HG02623 (cell line): Measurements from ENCODE around the gene RGS11.

Source experiments
- ATAC-seq: cut with Tn5 transposase; IDR thresholded peaks from one replicate; pipeline ENCODE4 v1.9.1; 2021; ENCODE audit warnings: moderate library complexity; ENCODE audit not compliant: unreplicated experiment

The RGS11 gene

DNA sequence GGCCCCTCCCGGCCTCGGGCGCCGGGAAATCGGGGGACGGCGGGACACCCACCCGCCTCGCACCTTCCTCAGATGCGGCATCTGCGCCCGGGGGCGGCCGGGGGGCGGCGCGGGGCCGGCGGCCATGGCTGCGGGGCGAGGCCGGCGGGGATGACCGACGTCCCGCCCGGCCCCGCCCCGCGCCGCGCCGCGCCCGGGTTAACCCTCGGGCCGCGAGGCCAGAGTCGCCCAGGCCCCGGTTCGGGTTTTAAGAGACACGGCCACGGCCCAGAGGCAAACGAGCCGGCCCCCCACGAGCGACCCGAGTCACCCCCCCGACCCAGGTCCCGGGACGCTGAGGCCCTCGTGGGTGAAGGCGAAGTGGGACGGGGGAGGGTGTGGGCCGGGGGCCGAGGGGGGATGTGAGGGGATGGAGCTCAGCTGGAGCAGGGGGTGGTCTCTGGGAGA lies at the start of gene RGS11:
TSS of gene RGS11 (minus strand) at position 159 of the 447 bp plus-strand sequence. CDS start at position 126, 33 bp downstream.
- no peak for ATAC-seq

GRCh38 chr16:324451-325334 lies 48.9 kb upstream of the RGS11 start:
- no peak for ATAC-seq

DNA sequence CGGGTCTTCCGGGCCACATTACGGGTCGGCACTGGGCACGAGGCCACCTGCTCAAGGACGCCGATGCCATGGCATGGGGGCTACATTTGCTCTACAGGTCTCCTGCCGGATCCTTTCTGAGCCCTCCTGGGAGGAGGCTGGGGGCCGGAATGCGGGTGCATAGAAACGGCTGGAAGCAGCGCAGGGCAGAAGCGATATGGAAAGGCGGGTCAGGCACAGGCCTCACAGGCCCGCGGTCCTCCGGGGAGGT lies 48.4 kb upstream of the RGS11 start:
- ATAC-seq, result no peak

GRCh38 chr16:322476-323143 lies 46.9 kb upstream of the RGS11 start:
- no peak for ATAC-seq

DNA sequence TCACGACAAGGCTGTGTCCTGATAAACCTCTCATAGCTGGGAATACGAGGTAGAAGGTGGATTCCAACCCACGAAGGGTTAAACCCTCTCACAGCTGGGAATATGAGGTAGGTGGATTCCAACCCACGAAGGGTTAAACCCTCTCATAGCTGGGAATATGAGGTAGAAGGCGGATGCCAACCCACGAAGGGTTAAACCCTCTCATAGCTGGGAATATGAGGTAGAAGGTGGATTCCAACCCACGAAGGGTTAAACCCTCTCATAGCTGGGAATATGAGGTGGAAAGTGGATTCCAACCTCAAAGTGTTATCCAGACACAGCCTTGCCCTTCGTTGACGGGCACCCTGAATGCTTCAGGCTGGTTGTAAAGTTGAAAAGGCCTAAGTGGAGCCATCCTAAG lies 45.8 kb upstream of the RGS11 start:
- no peak for ATAC-seq

DNA sequence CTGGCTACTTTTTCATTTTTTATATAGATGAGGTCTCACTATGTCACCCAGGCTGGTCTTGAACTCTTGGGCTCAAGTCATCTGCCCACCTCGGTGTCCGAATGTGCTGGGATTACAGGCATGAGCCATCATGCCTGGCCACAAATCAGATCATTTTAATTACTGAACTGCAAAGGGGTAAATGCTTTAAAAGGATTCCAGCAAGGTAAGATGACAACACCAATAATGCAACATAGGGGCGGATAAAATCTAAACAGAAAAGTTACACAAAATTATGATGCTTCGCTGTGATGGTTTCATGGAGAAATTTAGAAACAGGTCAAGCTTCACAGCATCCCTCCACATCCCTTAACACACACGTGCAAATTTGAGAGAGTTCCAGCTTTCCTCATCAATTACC lies 44.5 kb upstream of the RGS11 start:
- no peak for ATAC-seq

- ATAC-seq, result no peak
Measured at GRCh38 chr16:318628-319027, 42.9 kb upstream of the RGS11 start.

DNA sequence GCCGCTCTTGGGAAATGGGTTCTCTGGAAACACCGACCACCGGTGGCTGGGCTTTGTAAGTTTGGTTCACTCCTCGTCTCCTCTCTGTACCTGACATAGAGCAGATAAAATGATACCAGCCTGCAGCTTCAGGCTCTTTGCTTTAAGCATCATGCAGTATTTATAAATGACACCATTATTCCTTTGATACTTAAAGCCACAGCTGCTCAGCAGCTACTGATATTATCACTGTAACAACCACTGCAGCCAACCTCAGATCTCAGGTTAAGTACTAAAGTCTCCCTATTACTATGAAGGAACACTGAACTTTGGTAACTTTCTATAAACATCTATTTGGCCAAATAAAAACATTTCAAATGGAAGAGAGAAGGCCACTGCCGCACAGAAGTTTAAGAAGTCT lies 41.8 kb upstream of the RGS11 start:
- ATAC-seq, result no peak

GRCh38 chr16:316741-317464 lies 41.2 kb upstream of the RGS11 start:
- no peak for ATAC-seq

DNA sequence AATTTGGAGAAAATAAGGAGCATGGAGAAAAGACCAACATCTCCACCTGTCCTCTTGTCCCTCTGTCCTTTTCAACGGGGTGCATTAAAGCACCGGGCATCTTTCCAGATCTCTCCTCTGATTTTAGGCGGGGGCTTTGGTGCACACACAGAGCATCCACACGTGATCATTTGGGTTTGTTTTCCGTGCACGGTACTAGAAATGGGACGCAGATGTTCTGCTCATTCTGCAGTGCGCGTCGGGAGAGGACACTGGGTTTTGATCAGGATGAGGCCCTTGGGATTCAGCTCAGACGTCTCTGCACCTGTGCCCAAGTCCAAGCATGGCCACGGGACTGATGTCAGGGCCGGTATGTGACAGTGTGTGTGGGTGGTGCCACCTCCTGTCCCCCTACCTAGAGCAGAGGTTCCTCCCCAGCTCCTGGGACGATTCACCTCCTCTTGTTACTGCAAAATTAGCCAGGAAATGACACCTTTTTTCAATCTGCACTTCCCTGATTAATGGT lies 39.1 kb upstream of the RGS11 start:
- no peak for ATAC-seq

- no peak for ATAC-seq
Measured at GRCh38 chr16:314351-314750, 38.6 kb upstream of the RGS11 start.

DNA sequence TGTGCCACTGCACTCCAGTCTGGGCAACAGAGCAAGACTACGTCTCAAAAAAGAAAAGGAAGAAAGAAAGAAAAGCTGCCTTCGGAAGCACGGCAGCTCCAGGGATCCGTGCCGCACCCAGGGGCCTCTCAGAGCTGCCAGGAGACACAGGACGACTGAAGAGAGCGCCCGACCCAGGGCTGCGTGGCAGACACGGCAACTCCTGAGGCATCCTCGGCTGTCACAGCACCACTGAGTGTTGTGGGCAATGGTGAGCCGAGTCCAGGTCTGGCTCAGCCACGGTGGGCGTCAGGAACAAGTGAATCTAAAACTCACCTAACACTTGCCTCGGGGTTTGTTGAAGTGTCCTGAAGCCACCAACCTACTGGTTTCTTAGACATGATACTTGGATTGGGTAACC lies 36.0 kb upstream of the RGS11 start:
- ATAC-seq, result no peak

- ATAC-seq, result no peak
Measured at GRCh38 chr16:309476-309875, 33.7 kb upstream of the RGS11 start.

DNA sequence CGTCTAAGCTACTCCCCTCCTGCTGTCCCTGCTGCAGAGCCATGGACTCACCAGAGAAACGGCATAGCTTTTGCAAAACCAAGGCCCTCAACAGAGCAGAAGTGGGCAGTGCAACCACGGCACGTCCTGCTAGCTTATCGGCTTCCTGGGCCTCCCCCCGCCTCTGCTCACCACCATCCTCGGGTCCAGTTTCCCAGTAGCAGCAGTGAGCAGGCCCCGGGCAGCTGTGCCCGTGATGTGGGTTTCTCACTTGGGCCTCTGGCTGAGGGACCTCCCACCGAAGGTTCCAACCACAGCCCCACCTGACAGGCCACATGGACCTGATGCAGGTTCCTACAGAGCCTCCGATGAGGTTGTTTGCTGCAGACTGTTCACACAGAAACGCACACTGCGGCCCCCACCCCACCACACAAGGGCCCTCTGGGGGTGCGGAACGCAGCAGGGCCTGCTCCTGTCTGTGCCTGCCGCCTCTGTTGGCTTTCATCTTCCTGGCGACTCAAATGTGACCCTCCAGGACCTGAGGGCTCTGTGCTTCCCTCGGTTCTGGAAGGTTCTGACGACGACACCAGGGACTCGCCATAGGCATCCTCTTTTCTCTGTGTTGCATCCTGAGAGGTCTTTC lies 32.1 kb upstream of the RGS11 start:
- no peak for ATAC-seq

GRCh38 chr16:306911-307370 lies 31.2 kb upstream of the RGS11 start:
- ATAC-seq, result no peak

DNA sequence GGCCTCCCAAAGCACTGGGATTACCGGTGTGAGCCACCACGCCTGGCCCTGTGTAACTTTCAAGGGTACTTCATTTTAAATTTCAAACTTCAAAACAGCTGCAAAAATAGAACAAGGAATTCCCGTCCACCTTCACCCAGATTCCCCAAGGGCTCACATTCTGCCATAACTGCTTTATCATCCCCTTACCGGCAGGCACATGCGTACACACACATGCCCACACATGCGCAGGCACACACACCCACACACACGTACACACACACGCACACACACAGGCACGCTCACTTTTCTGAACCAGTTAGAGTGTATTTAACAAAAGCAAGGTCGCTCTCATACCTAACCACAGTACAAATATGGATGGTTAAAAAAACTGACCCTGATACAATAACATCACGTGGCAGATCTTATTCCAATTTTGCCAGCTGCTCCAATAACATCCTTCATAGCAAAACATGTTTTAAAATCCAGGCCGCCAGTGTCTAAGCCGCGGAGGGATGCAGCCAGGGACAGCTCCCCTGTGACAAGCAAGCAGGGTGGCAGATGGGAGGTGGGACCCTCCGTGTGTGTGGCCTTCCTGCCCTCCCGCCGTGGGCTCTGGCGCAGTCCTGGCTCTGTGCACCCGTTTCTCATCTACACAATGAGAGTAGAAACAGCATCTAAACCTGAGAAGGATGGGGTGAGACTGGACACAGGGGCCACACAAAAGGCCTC lies 30.3 kb upstream of the RGS11 start:
- ATAC-seq, result no peak

DNA sequence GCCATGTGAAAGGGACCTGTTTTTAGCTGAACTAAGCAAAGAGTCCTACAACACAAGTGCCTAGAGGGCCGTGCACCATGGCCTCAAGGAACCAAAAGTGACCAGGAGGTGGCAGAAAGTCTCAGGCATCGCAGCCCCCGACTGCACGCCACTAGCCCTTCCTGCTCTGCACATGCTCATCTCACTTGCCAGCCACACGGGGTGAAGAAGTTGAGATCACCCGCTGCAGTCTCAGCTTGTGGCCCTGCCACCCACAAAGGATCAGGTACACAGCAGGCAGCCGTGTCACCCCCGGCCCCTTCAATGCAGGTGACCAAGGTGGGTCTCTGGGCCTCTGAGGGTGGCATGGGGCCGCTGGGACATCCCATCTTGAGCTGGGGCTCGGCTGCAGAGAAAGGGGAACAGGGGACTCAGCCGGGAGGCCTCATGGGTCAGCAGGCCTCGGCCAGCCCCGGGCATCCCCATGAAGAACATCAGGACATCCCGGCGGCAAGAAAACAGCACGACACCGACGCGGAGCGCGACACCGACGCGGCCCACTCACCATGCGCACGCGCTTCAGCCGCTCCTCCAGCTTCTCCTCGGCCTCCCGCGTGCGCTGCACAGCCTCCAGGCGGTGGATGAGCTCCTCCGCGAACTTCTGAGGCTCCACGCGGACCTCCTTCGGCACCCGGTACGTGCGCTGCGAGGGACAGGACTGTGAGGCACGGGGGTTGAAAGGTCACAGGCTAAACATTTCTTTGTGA lies 28.2 kb upstream of the RGS11 start:
- ATAC-seq, result no peak

DNA sequence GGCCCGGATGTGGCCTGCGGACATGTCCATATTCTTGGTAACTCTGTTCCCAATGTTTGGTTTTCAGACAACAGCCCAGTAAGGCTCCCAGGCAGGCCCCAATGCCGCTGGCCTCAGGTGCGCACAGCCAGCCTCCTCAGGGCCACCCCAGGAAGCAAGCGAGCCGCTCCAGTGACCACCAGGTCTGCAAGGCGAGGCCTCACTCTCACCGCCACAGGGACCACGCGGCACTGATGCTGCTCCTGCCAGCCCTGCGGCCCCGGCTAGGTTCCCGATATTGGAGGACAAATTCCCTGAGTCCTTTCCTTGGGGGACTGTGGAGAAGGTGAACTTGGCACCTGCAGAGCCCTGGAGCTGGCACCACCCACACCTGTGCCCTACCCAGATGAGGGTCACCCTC lies 26.2 kb upstream of the RGS11 start:
- no peak for ATAC-seq

GRCh38 chr16:301235-301634 lies 25.5 kb upstream of the RGS11 start:
- no peak for ATAC-seq

- no peak for ATAC-seq
Measured at GRCh38 chr16:297832-298231, 22.1 kb upstream of the RGS11 start.
